ENCODE measurements around the gene AFAP1L1. TPM values are rescaled to one million over a fixed set of nuclear protein-coding genes. Genes with fewer than 3 reads are reported as not detected.

The AFAP1L1 gene
- total RNA-seq (2016; rRNA removed; fragmentation: Illumina TruSeq; extraction: Trizol) (0.38 and 0.66 TPM in 2 replicates), polyA plus RNA-seq (2011; rRNA removed) (0.67 and 1.0 TPM in 2 replicates), polyA minus RNA-seq (2011; rRNA and poly(A)+ RNA removed; ENCODE audit: low replicate concordance) (1.3 and 2.6 TPM in 2 replicates), Bru-seq, nascent RNA (percentile 34 among the genes with signal in this experiment), BruChase-seq, experiment 1, labeled RNA remaining after a 6-hour chase (percentile 31 among the genes with signal in this experiment), BruChase-seq, experiment 2, labeled RNA remaining after a 2-hour chase (percentile 30 among the genes with signal in this experiment)
- total RNA-seq (2016; cell fraction: cytosol; rRNA removed; fragmentation: Illumina TruSeq; extraction: Trizol; ENCODE audit: low read depth) = not detected in 2 replicates
- 0.41 and 0.86 TPM in 2 replicates for total RNA-seq (2016; cell fraction: insoluble cytoplasmic fraction; rRNA removed; fragmentation: Illumina TruSeq; extraction: Trizol)
- 0.22 and 0.34 TPM in 2 replicates for total RNA-seq (2016; cell fraction: membrane; rRNA removed; fragmentation: Illumina TruSeq; extraction: Trizol)
- total RNA-seq (2016; cell fraction: nucleus; rRNA removed; fragmentation: Illumina TruSeq; extraction: Trizol) = 0.25 and 0.40 TPM in 2 replicates
- polyA plus RNA-seq (2011; cell fraction: cytosol; rRNA removed) = 0.63 and 0.81 TPM in 2 replicates
- 0.59 and 0.85 TPM in 2 replicates for polyA plus RNA-seq (2011; cell fraction: nucleus; rRNA removed)
- 1.0 and 1.6 TPM in 2 replicates for polyA plus RNA-seq (2012)
- 0.14 and 0.25 TPM in 2 replicates for polyA plus RNA-seq (2016; cell fraction: cytosol; fragmentation: Illumina TruSeq; extraction: Trizol; ENCODE audit: low read depth)
- polyA plus RNA-seq (2016; cell fraction: insoluble cytoplasmic fraction; fragmentation: Illumina TruSeq; extraction: Trizol; ENCODE audit: low read depth) = 0.37 and 0.84 TPM in 2 replicates
- 0.24 and 0.26 TPM in 2 replicates for polyA plus RNA-seq (2016; cell fraction: membrane; fragmentation: Illumina TruSeq; extraction: Trizol; ENCODE audit: low read depth)
- polyA plus RNA-seq (2016; cell fraction: nucleus; fragmentation: Illumina TruSeq; extraction: Trizol; ENCODE audit: insufficient read depth, low read depth) = 0.23 and 0.61 TPM in 2 replicates
- 0.18 and 0.49 TPM in 2 replicates for polyA minus RNA-seq (2011; cell fraction: cytosol; rRNA and poly(A)+ RNA removed)
- polyA minus RNA-seq (2011; cell fraction: nucleus; rRNA and poly(A)+ RNA removed) = 0.50 and 0.90 TPM in 2 replicates
- long read RNA-seq, experiment 1, partial matches to known transcripts = 0 of 1 reads
- long read RNA-seq, experiment 1, other reads (novel, unspliced or antisense) = 1 of 1 reads
- long read RNA-seq, experiment 2, full-length matches to known transcripts = 3 of 5 reads
- long read RNA-seq, experiment 2, partial matches to known transcripts = 1 of 5 reads
- long read RNA-seq, experiment 2, other reads (novel, unspliced or antisense) = 1 of 5 reads

DNA sequence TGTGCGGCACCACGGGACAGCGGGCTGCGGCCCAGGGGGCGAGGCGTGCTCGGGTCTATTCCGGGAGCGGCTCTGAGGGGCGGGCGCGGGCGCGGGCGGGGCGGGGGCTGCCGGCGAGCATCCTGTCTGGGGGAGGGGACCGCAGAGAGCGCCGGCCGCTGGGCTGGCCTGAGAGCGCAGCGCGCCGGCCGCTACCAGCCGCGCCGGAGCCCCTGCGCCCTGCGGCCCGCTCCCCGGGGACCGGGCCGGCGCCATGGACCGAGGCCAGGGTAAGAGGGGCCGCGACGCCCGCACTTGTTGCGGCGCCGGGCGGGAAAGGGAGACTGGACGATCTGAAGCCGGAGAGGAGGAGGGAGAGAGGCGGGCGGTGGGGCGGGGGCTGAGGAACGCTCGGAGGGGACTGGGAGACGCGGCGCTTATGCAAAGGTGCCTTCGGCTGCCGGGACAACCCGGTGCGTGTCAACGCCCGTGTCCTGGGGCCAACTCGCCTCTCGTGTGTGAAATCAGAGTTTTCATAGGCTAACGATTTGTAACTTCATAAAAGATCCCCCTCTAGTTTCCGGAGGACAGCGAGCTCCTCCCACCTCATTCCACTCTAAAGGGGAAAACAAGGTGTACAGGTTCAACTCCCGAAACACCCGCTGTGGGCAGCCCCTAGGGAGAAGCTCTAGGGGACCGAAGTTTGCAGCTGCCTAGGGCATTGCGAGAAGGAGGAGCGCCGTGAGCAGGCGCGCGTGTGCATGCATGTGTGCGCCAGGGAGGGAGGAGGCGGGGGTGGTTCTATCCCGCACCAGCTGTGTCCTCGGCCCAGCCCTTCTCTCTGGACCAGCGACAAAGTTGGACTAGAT, at the start of gene AFAP1L1:
TSS of gene AFAP1L1 (plus strand) at position 144 of the 848 bp plus-strand sequence. CDS start at position 254, 110 bp downstream.
- H3K4me2 ChIP-seq (ENCODE audit: low read depth, low read length) = peak within 1 kb of the TSS; percentile 96
- DNase-seq (ENCODE audit: low spot score) = peak; percentile 6
- H3K79me2 ChIP-seq (ENCODE audit: insufficient read depth, low read length) = no peaks in the 10 kb centered on the region
- POLR2A ChIA-PET = interaction anchor here (1.0 to 1.1 kb wide), 2 partner anchors 27 to 99 kb away, joined by 4 read pairs; no protein-coding TSS in a partner anchor
- no peaks in the 10 kb centered on the region for H3K36me3 ChIP-seq (replicated peaks in 1 of 2; ENCODE audit: control insufficient read depth in 1 of 2, insufficient read depth in 2 of 2, low read length in 2 of 2)
- peaks cover 34% of the 10 kb centered on the region for H3K4me1 ChIP-seq (ENCODE audit: insufficient read depth, low read length)
- H3K9ac ChIP-seq (ENCODE audit: insufficient read depth, low read depth, low read length) = no peak within 1 kb of the TSS
- H3K27ac ChIP-seq (ENCODE audit: extremely low read length, insufficient read depth, low read length) = no peak within 1 kb of the TSS
- peak within 1 kb of the TSS; percentile 61 to 73 (median 66) for H3K4me3 ChIP-seq (replicated peaks in 1 of 3; ENCODE audit: insufficient read depth in 1 of 3, low read depth in 2 of 3, low read length in 3 of 3)
- CTCF ChIA-PET (ENCODE audit: low intra/inter-chr PET ratio, low total read pairs) = no interaction called here
- peaks cover 13% of the 10 kb centered on the region for H3K9me3 ChIP-seq (ENCODE audit: low read length)
- H3K27me3 ChIP-seq (ENCODE audit: control insufficient read depth in 1 of 2, insufficient read depth in 2 of 2, low read length in 2 of 2) = peaks cover 5 to 25% of the 10 kb centered on the region in 2 experiments; a peak in 4 of 5 replicates
- peak within 1 kb of the TSS; percentile 1 for H2AFZ ChIP-seq (ENCODE audit: low read length)
- FAIRE-seq = no peak
- peak; percentile 76 for ATAC-seq
- H4K20me1 ChIP-seq (ENCODE audit: insufficient read depth, low read length) = no peaks in the 10 kb centered on the region
- intact Hi-C loops (cut with micrococcal nuclease; ENCODE audit: unreplicated experiment) = loop anchor here (5.0 kb wide), 1 partner anchor 160 kb away; no protein-coding TSS in a partner anchor
- BruUV-seq (replicated peaks) = no TSS peak
- in situ Hi-C loops (cut with HindIII; ENCODE audit: extremely low pct_ligation_motif_present, low pct_unique_long_range_greater_than_20kb) = no loop called here
- 2% methylated on average over 30 of the region's 81 CpGs for WGBS (ENCODE audit: low lambda C conversion rate)
- no peak for TF ChIP-seq CBX2 (IDR thresholded peaks at IDR 0.05; ENCODE audit: low read depth, low read length)
- no peak for TF ChIP-seq CBX2 (CRISPR knock-in tag; IDR thresholded peaks at IDR 0.05; ENCODE audit: low read depth)
- TF ChIP-seq, protein P1, sequence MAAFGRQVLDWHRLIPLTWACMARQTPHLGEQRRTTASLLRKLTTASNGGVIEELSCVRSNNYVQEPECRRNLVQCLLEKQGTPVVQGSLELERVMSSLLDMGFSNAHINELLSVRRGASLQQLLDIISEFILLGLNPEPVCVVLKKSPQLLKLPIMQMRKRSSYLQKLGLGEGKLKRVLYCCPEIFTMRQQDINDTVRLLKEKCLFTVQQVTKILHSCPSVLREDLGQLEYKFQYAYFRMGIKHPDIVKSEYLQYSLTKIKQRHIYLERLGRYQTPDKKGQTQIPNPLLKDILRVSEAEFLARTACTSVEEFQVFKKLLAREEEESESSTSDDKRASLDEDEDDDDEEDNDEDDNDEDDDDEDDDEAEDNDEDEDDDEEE (CRISPR knock-in tag; IDR thresholded peaks at IDR 0.05) = no peak
- no peak for TF ChIP-seq HDAC1 (CRISPR knock-in tag; IDR thresholded peaks at IDR 0.05)
- TF ChIP-seq TEAD3 (CRISPR knock-in tag; optimal IDR thresholded peaks at IDR 0.05; ENCODE audit: borderline replicate concordance) = no peak
- TF ChIP-seq, protein P2, sequence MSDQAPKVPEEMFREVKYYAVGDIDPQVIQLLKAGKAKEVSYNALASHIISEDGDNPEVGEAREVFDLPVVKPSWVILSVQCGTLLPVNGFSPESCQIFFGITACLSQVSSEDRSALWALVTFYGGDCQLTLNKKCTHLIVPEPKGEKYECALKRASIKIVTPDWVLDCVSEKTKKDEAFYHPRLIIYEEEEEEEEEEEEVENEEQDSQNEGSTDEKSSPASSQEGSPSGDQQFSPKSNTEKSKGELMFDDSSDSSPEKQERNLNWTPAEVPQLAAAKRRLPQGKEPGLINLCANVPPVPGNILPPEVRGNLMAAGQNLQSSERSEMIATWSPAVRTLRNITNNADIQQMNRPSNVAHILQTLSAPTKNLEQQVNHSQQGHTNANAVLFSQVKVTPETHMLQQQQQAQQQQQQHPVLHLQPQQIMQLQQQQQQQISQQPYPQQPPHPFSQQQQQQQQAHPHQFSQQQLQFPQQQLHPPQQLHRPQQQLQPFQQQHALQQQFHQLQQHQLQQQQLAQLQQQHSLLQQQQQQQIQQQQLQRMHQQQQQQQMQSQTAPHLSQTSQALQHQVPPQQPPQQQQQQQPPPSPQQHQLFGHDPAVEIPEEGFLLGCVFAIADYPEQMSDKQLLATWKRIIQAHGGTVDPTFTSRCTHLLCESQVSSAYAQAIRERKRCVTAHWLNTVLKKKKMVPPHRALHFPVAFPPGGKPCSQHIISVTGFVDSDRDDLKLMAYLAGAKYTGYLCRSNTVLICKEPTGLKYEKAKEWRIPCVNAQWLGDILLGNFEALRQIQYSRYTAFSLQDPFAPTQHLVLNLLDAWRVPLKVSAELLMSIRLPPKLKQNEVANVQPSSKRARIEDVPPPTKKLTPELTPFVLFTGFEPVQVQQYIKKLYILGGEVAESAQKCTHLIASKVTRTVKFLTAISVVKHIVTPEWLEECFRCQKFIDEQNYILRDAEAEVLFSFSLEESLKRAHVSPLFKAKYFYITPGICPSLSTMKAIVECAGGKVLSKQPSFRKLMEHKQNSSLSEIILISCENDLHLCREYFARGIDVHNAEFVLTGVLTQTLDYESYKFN (CRISPR knock-in tag; conservative IDR thresholded peaks at IDR 0.05) = no peak
- TF ChIP-seq, protein P3, sequence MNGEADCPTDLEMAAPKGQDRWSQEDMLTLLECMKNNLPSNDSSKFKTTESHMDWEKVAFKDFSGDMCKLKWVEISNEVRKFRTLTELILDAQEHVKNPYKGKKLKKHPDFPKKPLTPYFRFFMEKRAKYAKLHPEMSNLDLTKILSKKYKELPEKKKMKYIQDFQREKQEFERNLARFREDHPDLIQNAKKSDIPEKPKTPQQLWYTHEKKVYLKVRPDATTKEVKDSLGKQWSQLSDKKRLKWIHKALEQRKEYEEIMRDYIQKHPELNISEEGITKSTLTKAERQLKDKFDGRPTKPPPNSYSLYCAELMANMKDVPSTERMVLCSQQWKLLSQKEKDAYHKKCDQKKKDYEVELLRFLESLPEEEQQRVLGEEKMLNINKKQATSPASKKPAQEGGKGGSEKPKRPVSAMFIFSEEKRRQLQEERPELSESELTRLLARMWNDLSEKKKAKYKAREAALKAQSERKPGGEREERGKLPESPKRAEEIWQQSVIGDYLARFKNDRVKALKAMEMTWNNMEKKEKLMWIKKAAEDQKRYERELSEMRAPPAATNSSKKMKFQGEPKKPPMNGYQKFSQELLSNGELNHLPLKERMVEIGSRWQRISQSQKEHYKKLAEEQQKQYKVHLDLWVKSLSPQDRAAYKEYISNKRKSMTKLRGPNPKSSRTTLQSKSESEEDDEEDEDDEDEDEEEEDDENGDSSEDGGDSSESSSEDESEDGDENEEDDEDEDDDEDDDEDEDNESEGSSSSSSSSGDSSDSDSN (CRISPR knock-in tag; IDR thresholded peaks at IDR 0.05) = no peak
- TF ChIP-seq, protein P4, sequence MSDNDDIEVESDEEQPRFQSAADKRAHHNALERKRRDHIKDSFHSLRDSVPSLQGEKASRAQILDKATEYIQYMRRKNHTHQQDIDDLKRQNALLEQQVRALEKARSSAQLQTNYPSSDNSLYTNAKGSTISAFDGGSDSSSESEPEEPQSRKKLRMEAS (IDR thresholded peaks at IDR 0.05) = 0 out of 2 replicates have a peak, but pooled peaks have one; percentile 15
- no peak for TF ChIP-seq AGO2 (optimal IDR thresholded peaks at IDR 0.05; ENCODE audit: low read depth, low read length)
- no peak for TF ChIP-seq ZNF607 (CRISPR knock-in tag; IDR thresholded peaks at IDR 0.05; ENCODE audit: borderline replicate concordance)

Data from HepG2 (cell line).